B cell (primary cell): Measurements from ENCODE around the gene DDX28.

Experiments
- CTCF ChIP-seq: fragments of 200-600 bp; IDR thresholded peaks from one replicate; pipeline ENCODE4 v1.8.0; 2022; ENCODE audit warnings: antibody characterized with exemption, mild to moderate bottlenecking
- EZH2 ChIP-seq: IDR thresholded peaks from 2 replicates; pipeline ENCODE4 v1.6.1; 2012; ENCODE audit warnings: borderline replicate concordance, low read depth, mild to moderate bottlenecking, moderate library complexity, low read length; ENCODE audit not compliant: insufficient read depth, poor library complexity, severe bottlenecking

GRCh38 chr16:67990018-67990386 lies 33.0 kb downstream of the DDX28 start:
- TF ChIP-seq CTCF = no peak
- no peak for TF ChIP-seq EZH2
